Neural progenitor cell (in vitro differentiated cells): ENCODE data around the gene LMBR1.
"Not testable (repeated sequence)": the region's sequence is repeated elsewhere in the genome, so short reads cannot be mapped to it uniquely, and the experiment has no call there.

Source experiments
- EZH2 ChIP-seq: fragments of 200-600 bp; sonication (generic); IDR thresholded peaks from 2 replicates; pipeline ENCODE4 v1.6.1; 2017; ENCODE audit warnings: antibody characterized with exemption, mild to moderate bottlenecking, moderate library complexity
- EZH2phosphoT487 ChIP-seq: fragments of 200-600 bp; sonication (generic); IDR thresholded peaks from 2 replicates; pipeline ENCODE4 v1.6.1; 2017; ENCODE audit warnings: antibody characterized with exemption
- TF ChIP-seq, protein P1 (sequence below): fragments of 200-600 bp; sonication (generic); IDR thresholded peaks from 2 replicates; pipeline ENCODE4 v1.5.1; 2017; ENCODE audit warnings: antibody characterized with exemption, mild to moderate bottlenecking

DNA sequence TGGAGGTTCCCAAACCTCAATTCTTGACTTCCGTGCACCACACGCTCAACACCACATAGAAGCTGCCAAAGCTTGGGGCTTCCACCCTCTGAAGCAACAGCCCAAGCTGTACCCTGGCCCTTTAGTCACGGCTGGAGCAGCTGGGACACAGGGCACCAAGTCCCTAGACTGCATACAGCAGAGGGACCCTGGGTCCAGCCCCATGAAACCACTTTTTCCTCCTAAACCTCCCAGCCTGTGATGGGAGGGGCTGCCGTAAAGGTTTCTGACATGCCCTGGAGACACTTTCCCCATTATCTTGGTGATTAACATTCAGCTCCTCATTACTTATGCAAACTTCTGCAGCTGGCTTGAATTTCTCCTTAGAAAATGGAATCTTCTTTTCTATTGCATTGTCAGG is 194.5 kb downstream of the LMBR1 start:
- TF ChIP-seq, protein P1, sequence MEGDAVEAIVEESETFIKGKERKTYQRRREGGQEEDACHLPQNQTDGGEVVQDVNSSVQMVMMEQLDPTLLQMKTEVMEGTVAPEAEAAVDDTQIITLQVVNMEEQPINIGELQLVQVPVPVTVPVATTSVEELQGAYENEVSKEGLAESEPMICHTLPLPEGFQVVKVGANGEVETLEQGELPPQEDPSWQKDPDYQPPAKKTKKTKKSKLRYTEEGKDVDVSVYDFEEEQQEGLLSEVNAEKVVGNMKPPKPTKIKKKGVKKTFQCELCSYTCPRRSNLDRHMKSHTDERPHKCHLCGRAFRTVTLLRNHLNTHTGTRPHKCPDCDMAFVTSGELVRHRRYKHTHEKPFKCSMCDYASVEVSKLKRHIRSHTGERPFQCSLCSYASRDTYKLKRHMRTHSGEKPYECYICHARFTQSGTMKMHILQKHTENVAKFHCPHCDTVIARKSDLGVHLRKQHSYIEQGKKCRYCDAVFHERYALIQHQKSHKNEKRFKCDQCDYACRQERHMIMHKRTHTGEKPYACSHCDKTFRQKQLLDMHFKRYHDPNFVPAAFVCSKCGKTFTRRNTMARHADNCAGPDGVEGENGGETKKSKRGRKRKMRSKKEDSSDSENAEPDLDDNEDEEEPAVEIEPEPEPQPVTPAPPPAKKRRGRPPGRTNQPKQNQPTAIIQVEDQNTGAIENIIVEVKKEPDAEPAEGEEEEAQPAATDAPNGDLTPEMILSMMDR: not testable (repeated sequence)
- TF ChIP-seq EZH2, EZH2phosphoT487: not testable (repeated sequence)
